Sigmoid colon (tissue), 7 donors: ENCODE data around the gene PRDM11. TPM values are rescaled to one million over a fixed set of nuclear protein-coding genes. Genes with fewer than 3 reads are reported as not detected.
A peak's percentile ranks its signal among the peaks of the same experiment; 100 is the strongest.

Experiments
- DNase-seq: peaks from one replicate; pipeline ENCODE4 v3.0.0-alpha.2; 2019
- H3K27ac ChIP-seq, 4 donors: fragments of 200-600 bp; sonication (generic); one replicate each; pipeline ENCODE4 v1.5.1; 2016 to 2019; ENCODE audit warnings: mild to moderate bottlenecking in 1 of 4
- H3K27me3 ChIP-seq, 3 donors: fragments of 200-600 bp; sonication (generic); one replicate each; pipeline ENCODE4 v1.5.1; 2019; ENCODE audit warnings: mild to moderate bottlenecking in 1 of 3
- H3K36me3 ChIP-seq, 4 donors: fragments of 200-600 bp; sonication (generic); one replicate each; pipeline ENCODE4 v1.5.1; 2016 to 2019
- H3K4me1 ChIP-seq, 4 donors: fragments of 200-600 bp; sonication (generic); one replicate each; pipeline ENCODE4 v1.5.1; 2017 to 2019
- H3K4me3 ChIP-seq, 4 donors: fragments of 200-600 bp; sonication (generic); one replicate each; pipeline ENCODE4 v1.5.1; 2017 to 2019; ENCODE audit warnings: mild to moderate bottlenecking in 2 of 4, moderate library complexity in 1 of 4
- H3K9me3 ChIP-seq, 4 donors: fragments of 200-600 bp in 3 of 4; sonication (generic) in 3 of 4; one replicate each; pipeline versions ENCODE4 v1.5.1 to v1.6.1; 2013 to 2019
- EP300 ChIP-seq, 4 donors: sonication (generic); formaldehyde crosslinking; IDR thresholded peaks; one replicate each; pipeline ENCODE4 v1.6.1; 2017; ENCODE audit warnings: antibody characterized with exemption in 4 of 4
- POLR2A ChIP-seq, 2 donors: fragments of 450-650 bp; IDR thresholded peaks; one replicate each; pipeline ENCODE4 v1.6.1; 2016; ENCODE audit warnings: antibody characterized with exemption in 2 of 2, mild to moderate bottlenecking in 2 of 2, moderate library complexity in 2 of 2
- POLR2AphosphoS5 ChIP-seq, 4 donors: sonication (generic); formaldehyde crosslinking; IDR thresholded peaks; one replicate each; pipeline ENCODE4 v1.6.1; 2017; ENCODE audit warnings: antibody characterized with exemption in 4 of 4
- WGBS, 2 donors: extraction: QIAGEN DNeasy Blood & Tissue Kit; methylation state at CpG; one replicate each; pipeline ENCODE4 v1.1.7; 2013; 5-methylcytosine and 5-hydroxymethylcytosine counted together
- intact Hi-C: fragments of 100-400 bp; cut with DNase I; formaldehyde crosslinking; loops from one replicate; pipeline ENCODE4 v1.15.1; 2023
- polyA plus RNA-seq, 3 donors: library from polyadenylated mRNA; stranded (reverse); fragments of 200-250 nt; gene quantifications; one replicate each; pipeline ENCODE4 v1.2.3, GENCODE V29; 2013
- total RNA-seq, 4 donors: library from RNA; depleted of rRNA; stranded (reverse); fragments of >200 nt; gene quantifications; one replicate each; pipeline ENCODE4 v1.1.0, GENCODE V29; 2016
- TF ChIP-seq, protein P1 (sequence below), 4 experiments: fragments of 450-650 bp in 3 of 4; fragments of 200-600 bp in 1 of 4; IDR thresholded peaks; one replicate each; pipeline ENCODE4 v1.5.1; 2016 to 2019; ENCODE audit warnings: antibody characterized with exemption in 4 of 4, mild to moderate bottlenecking in 3 of 4, moderate library complexity in 2 of 4
- donor health status: healthy with polysubstance abuse.
- donor health status: Bipolar disorder and iron deficiency.
- donor health status: healthy.

PRDM11 gene
- total and polyA plus RNA-seq, 7 donors: 0.92 to 23.2 (median 12.7) TPM

GRCh38 chr11:45147017-45147728, 734 bp downstream of the PRDM11 start:
- Histone ChIP-seq H3K9me3 (no peaks in the 10 kb centered on the region), H3K4me3 (peak overlapping the region; percentile 65 to 81 (median 74)), H3K36me3 (no peaks in the 10 kb centered on the region), H3K27me3 (no peaks in the 10 kb centered on the region), H3K4me1 (peaks cover 0 to 29% (median 27%) of the 10 kb centered on the region in 4 donors), H3K27ac (peak overlapping the region; percentile 97 to 100 (median 99))
- DNase-seq: peak; percentile 98
- 1% methylated on average over 88 of the region's 88 CpGs for WGBS, 2 donors
- intact Hi-C loops: loop anchor here (1.0 to 2.0 kb wide), 2 partner anchors 34 to 62 kb away; no protein-coding TSS in a partner anchor
- TF ChIP-seq EP300 (IDR thresholded peaks at IDR 0.05) (no peak), POLR2A (IDR thresholded peaks at IDR 0.05) (peak; percentile 30 to 38), POLR2AphosphoS5 (IDR thresholded peaks at IDR 0.05) (peak; percentile 80 to 90 (median 88))
- TF ChIP-seq, protein P1, sequence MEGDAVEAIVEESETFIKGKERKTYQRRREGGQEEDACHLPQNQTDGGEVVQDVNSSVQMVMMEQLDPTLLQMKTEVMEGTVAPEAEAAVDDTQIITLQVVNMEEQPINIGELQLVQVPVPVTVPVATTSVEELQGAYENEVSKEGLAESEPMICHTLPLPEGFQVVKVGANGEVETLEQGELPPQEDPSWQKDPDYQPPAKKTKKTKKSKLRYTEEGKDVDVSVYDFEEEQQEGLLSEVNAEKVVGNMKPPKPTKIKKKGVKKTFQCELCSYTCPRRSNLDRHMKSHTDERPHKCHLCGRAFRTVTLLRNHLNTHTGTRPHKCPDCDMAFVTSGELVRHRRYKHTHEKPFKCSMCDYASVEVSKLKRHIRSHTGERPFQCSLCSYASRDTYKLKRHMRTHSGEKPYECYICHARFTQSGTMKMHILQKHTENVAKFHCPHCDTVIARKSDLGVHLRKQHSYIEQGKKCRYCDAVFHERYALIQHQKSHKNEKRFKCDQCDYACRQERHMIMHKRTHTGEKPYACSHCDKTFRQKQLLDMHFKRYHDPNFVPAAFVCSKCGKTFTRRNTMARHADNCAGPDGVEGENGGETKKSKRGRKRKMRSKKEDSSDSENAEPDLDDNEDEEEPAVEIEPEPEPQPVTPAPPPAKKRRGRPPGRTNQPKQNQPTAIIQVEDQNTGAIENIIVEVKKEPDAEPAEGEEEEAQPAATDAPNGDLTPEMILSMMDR (IDR thresholded peaks at IDR 0.05): no peak

DNA sequence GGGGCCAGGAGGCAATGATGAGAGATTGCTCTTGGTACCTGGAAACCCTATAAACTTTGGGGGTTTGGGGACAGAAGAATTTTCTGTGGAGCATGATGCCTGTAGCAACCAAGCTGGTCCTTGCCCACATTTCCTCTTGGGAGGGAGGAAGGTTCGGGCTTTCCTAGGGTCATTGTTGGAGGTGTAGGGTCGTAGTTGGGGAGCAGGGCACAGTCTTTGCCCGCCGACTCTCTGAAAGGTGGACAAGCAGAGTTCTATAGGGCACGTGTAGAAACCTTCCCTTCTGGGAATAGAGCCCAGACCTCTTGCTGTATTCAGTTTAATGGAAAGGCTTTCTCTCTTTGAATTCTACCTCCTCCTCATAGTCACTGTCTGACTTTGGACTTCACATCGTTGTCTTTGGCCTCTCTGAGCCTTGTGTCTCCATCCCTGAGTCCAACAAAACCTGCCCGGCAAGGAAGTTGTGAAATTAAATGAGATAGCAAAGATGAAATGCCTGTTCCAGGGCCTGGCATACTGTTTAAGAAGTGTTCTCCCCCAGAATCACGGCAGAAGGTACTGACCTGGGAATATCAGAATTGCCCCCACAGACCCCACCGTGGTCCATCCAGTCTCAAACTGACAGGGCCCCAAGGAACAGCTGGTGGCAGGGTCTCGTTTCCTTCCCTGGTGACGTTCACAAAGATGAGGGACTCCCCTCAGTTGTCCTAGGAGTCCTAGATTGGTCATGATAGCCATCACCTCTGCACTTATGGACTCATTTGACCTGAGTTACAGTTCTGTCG, 1.6 kb downstream of the PRDM11 start:
- intact Hi-C loops: loop anchor here (1.0 to 2.0 kb wide), 2 partner anchors 33 to 61 kb away; no protein-coding TSS in a partner anchor
- peak overlapping the region; percentile 97 to 100 (median 99) for H3K27ac ChIP-seq
- DNase-seq: peak; percentile 52
- WGBS, 2 donors: 56 to 72% methylated on average over 12 of the region's 12 CpGs
- H3K4me1 ChIP-seq: peaks cover 0 to 30% (median 27%) of the 10 kb centered on the region in 4 donors
- TF ChIP-seq POLR2A (IDR thresholded peaks at IDR 0.05): no peak
- TF ChIP-seq, protein P1 (IDR thresholded peaks at IDR 0.05): no peak
- TF ChIP-seq EP300 (IDR thresholded peaks at IDR 0.05): no peak
- TF ChIP-seq POLR2AphosphoS5 (IDR thresholded peaks at IDR 0.05): no peak
- peak overlapping the region; percentile 65 to 81 (median 74) for H3K4me3 ChIP-seq
- H3K9me3 ChIP-seq: no peaks in the 10 kb centered on the region
- no peaks in the 10 kb centered on the region for H3K36me3 ChIP-seq
- no peaks in the 10 kb centered on the region for H3K27me3 ChIP-seq

- TF ChIP-seq, protein P1 (IDR thresholded peaks at IDR 0.05): no peak
- TF ChIP-seq POLR2AphosphoS5 (IDR thresholded peaks at IDR 0.05): no peak
- no peak for TF ChIP-seq EP300 (IDR thresholded peaks at IDR 0.05)
- TF ChIP-seq POLR2A (IDR thresholded peaks at IDR 0.05): no peak
- peak; percentile 27 for DNase-seq
- WGBS, 2 donors: 86 to 87% methylated on average over 8 of the region's 8 CpGs
- Histone ChIP-seq H3K9me3 (no peaks in the 10 kb centered on the region), H3K27me3 (no peaks in the 10 kb centered on the region), H3K27ac (no peak overlapping the region), H3K4me3 (no peak overlapping the region), H3K36me3 (no peaks in the 10 kb centered on the region), H3K4me1 (peaks cover 0 to 42% (median 31%) of the 10 kb centered on the region in 4 donors)
- intact Hi-C loops: no loop called here
Measured at GRCh38 chr11:45149483-45150056, 3.1 kb downstream of the PRDM11 start.

GRCh38 chr11:45150301-45150700, 3.9 kb downstream of the PRDM11 start:
- H3K9me3 ChIP-seq: no peaks in the 10 kb centered on the region
- H3K4me3 ChIP-seq: no peak overlapping the region
- no peaks in the 10 kb centered on the region for H3K36me3 ChIP-seq
- WGBS, 2 donors: 97% methylated on average over 2 of the region's 2 CpGs
- no peak overlapping the region for H3K27ac ChIP-seq
- peaks cover 0 to 47% (median 37%) of the 10 kb centered on the region in 4 donors for H3K4me1 ChIP-seq
- TF ChIP-seq POLR2AphosphoS5 (IDR thresholded peaks at IDR 0.05) (no peak), POLR2A (IDR thresholded peaks at IDR 0.05) (no peak), EP300 (IDR thresholded peaks at IDR 0.05) (no peak)
- TF ChIP-seq, protein P1 (IDR thresholded peaks at IDR 0.05): no peak
- H3K27me3 ChIP-seq: no peaks in the 10 kb centered on the region
- DNase-seq: no peak
- intact Hi-C loops: no loop called here
